Measurements from ENCODE around the gene EIF4E.
"Not testable (repeated sequence)": the region's sequence is repeated elsewhere in the genome, so short reads cannot be mapped to it uniquely, and the experiment has no call there.

EIF4E gene

GRCh38 chr4:98930311-98930865 is 1.5 kb upstream of the EIF4E start:
- no peak for DNase-seq

- peak; percentile 35 for DNase-seq
These were observed 671 bp upstream of the EIF4E start for GRCh38 chr4:98929341-98930267.

GRCh38 chr4:98928131-98928504 is 815 bp downstream of the EIF4E start:
- peak; percentile 72 for DNase-seq

- not testable (repeated sequence) for DNase-seq
These were observed 2.7 kb downstream of the EIF4E start for GRCh38 chr4:98926257-98926656.

- no peak for DNase-seq
These were observed 7.6 kb downstream of the EIF4E start for GRCh38 chr4:98921292-98921691.

GRCh38 chr4:98919996-98920395 is 8.9 kb downstream of the EIF4E start:
- no peak for DNase-seq

GRCh38 chr4:98910728-98911127 is 18.2 kb downstream of the EIF4E start:
- DNase-seq = not testable (repeated sequence)

GRCh38 chr4:98909646-98910401 is 19.1 kb downstream of the EIF4E start:
- no peak for DNase-seq

- DNase-seq = no peak
These were observed 20.1 kb downstream of the EIF4E start for GRCh38 chr4:98908703-98909262.

- no peak for DNase-seq
These were observed 20.8 kb downstream of the EIF4E start for GRCh38 chr4:98908182-98908581.

- DNase-seq = no peak
These were observed 23.1 kb downstream of the EIF4E start for GRCh38 chr4:98905839-98906238.

GRCh38 chr4:98905297-98905696 is 23.6 kb downstream of the EIF4E start:
- no peak for DNase-seq

- no peak for DNase-seq
These were observed 25.0 kb downstream of the EIF4E start for GRCh38 chr4:98903963-98904362.

GRCh38 chr4:98903561-98903960 is 25.4 kb downstream of the EIF4E start:
- DNase-seq = no peak

GRCh38 chr4:98899277-98899676 is 29.7 kb downstream of the EIF4E start:
- DNase-seq = no peak

- no peak for DNase-seq
These were observed 37.2 kb downstream of the EIF4E start for GRCh38 chr4:98891478-98892337.

GRCh38 chr4:98890702-98891455 is 38.1 kb downstream of the EIF4E start:
- no peak for DNase-seq

GRCh38 chr4:98887145-98887544 is 41.8 kb downstream of the EIF4E start:
- DNase-seq = no peak

GRCh38 chr4:98886382-98886781 is 42.6 kb downstream of the EIF4E start:
- not testable (repeated sequence) for DNase-seq

- DNase-seq = not testable (repeated sequence)
These were observed 48.0 kb downstream of the EIF4E start for GRCh38 chr4:98880884-98881283.

GRCh38 chr4:98879515-98879914 is 49.4 kb downstream of the EIF4E start:
- DNase-seq = no peak

- no peak for DNase-seq
These were observed 55.9 kb downstream of the EIF4E start for GRCh38 chr4:98873059-98873458.
